Measurements from ENCODE around the gene SYNE1. TPM values are rescaled to one million over a fixed set of nuclear protein-coding genes. Genes with fewer than 3 reads are reported as not detected.

Gene SYNE1
- total and polyA plus RNA-seq, 4 donors, result 10.2 to 105 (median 24.5) TPM

DNA sequence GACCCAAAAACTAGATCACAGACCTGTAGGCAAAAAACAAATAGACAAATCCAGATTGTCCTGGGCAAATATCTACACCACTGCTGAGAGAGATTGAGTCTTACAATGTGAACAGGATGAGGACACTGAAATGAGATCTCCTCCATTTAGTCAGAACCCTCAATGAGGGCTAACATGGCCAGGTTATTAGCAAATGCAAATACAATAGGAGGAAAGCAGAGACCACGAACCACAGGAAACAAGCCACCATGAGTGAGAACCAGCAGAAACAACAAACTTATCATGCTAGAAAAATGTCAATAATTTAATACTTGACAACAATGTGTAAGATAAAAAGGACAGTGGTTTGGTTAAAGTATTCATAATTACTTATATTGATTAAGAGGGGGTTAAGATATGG, 162.8 kb downstream of the SYNE1 start (continued):
- TF ChIP-seq, protein P1, sequence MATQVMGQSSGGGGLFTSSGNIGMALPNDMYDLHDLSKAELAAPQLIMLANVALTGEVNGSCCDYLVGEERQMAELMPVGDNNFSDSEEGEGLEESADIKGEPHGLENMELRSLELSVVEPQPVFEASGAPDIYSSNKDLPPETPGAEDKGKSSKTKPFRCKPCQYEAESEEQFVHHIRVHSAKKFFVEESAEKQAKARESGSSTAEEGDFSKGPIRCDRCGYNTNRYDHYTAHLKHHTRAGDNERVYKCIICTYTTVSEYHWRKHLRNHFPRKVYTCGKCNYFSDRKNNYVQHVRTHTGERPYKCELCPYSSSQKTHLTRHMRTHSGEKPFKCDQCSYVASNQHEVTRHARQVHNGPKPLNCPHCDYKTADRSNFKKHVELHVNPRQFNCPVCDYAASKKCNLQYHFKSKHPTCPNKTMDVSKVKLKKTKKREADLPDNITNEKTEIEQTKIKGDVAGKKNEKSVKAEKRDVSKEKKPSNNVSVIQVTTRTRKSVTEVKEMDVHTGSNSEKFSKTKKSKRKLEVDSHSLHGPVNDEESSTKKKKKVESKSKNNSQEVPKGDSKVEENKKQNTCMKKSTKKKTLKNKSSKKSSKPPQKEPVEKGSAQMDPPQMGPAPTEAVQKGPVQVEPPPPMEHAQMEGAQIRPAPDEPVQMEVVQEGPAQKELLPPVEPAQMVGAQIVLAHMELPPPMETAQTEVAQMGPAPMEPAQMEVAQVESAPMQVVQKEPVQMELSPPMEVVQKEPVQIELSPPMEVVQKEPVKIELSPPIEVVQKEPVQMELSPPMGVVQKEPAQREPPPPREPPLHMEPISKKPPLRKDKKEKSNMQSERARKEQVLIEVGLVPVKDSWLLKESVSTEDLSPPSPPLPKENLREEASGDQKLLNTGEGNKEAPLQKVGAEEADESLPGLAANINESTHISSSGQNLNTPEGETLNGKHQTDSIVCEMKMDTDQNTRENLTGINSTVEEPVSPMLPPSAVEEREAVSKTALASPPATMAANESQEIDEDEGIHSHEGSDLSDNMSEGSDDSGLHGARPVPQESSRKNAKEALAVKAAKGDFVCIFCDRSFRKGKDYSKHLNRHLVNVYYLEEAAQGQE (IDR thresholded peaks at IDR 0.05), result no peak
- no peak for TF ChIP-seq EGR1 (IDR thresholded peaks at IDR 0.05; ENCODE audit: low read depth in 2 of 2)

DNA sequence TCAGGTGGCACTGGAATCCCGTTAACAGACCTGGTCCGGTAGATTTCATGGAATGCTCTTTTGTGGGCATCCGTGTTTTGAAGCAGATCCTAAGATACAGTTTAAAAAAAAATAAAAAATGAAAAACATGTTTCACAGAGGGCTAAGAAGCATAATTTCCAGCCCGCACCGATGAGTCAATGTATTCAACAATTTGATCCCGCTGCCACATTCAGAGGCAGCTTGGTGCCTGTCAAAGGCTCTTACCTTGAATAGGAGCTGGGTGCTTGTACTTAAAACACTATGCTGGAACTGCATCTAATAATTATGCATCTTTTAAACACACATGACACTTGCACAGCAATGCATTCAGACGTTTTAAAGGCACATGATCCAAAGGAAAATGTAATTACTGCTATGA, 164.8 kb downstream of the SYNE1 start:
- DNase-seq (ENCODE audit: low spot score), result no peak
- H3K4me1 ChIP-seq (ENCODE audit: control insufficient read depth in 4 of 4, insufficient read depth in 4 of 4, low read length in 3 of 4), result no peaks in the 10 kb centered on the region
- no peak overlapping the region for H3K27ac ChIP-seq (ENCODE audit: low read depth in 1 of 2, low read length in 2 of 2)
- H3K9me3 ChIP-seq (ENCODE audit: control insufficient read depth in 4 of 4, low read length in 3 of 4), result peaks cover 0 to 3% (median 0%) of the 10 kb centered on the region in 4 donors
- H3K9ac ChIP-seq (ENCODE audit: low read depth in 1 of 2, low read length in 2 of 2), result no peak overlapping the region
- H3K27me3 ChIP-seq (ENCODE audit: control insufficient read depth in 4 of 4, insufficient read depth in 4 of 4, low read length in 3 of 4), result peaks cover 0 to 3% (median 0%) of the 10 kb centered on the region in 4 donors
- 83% methylated on average over 7 of the region's 7 CpGs for whole genome bisulfite sequencing
- TF ChIP-seq EGR1 (IDR thresholded peaks at IDR 0.05; ENCODE audit: low read depth in 2 of 2) (no peak), TAF1 (conservative IDR thresholded peaks at IDR 0.05) (no peak), YY1 (IDR thresholded peaks at IDR 0.05) (no peak), NR2F2 (IDR thresholded peaks at IDR 0.05) (no peak)
- TF ChIP-seq, protein P1 (IDR thresholded peaks at IDR 0.05), result no peak
- no peak overlapping the region for H3K4me3 ChIP-seq (ENCODE audit: low read depth in 1 of 3, low read length in 3 of 3)
- H3K36me3 ChIP-seq (ENCODE audit: control insufficient read depth in 4 of 4, insufficient read depth in 3 of 4, low read depth in 1 of 4, low read length in 3 of 4), result no peaks in the 10 kb centered on the region

DNA sequence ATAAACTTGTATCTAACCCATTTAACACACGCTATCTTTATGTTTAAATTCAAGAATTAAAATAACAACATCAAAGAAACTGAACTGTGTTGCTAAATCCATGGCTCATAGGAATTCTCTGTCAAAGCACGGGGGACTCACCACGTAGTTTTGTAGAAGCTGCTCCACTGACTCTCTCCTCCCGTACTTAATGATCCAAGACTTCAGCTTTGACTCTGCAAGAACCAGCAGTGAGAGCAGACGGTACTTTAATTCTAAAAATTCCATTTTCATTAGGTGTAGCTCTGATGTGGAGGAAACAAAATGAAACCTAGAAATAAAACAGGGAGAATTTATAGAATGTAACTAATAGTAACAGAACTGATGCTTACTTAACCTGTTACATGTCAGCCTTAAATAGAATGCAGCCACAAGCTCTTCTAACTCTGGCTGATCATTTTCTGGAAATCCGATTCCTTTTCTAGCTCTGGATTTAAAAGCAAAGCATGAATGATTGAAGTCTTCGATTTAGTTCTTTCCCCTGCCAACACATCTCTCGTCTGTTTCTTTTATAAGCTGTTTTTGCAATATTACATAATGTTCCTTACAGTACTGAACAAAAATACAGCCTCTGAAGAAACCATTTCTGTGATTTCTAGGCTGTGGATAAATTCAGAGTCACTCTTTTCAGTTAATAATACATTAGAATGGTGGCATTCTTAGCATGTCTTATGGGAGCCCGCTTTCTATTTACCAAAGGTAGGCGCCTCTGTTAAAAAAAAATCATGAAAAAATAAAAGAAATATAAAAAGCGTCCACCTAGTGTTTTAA, 165.5 kb downstream of the SYNE1 start:
- no peak for TF ChIP-seq HNF4A (conservative IDR thresholded peaks at IDR 0.05)
- Histone ChIP-seq H3K27ac (ENCODE audit: low read depth in 1 of 2, low read length in 2 of 2) (no peak overlapping the region), H3K36me3 (ENCODE audit: control insufficient read depth in 4 of 4, insufficient read depth in 3 of 4, low read depth in 1 of 4, low read length in 3 of 4) (no peaks in the 10 kb centered on the region), H3K9ac (ENCODE audit: low read depth in 1 of 2, low read length in 2 of 2) (no peak overlapping the region), H3K4me1 (ENCODE audit: control insufficient read depth in 4 of 4, insufficient read depth in 4 of 4, low read length in 3 of 4) (no peaks in the 10 kb centered on the region), H3K27me3 (ENCODE audit: control insufficient read depth in 4 of 4, insufficient read depth in 4 of 4, low read length in 3 of 4) (peaks cover 0 to 3% (median 0%) of the 10 kb centered on the region in 4 donors), H3K9me3 (ENCODE audit: control insufficient read depth in 4 of 4, low read length in 3 of 4) (peaks cover 0 to 3% (median 0%) of the 10 kb centered on the region in 4 donors), H3K4me3 (ENCODE audit: low read depth in 1 of 3, low read length in 3 of 3) (no peak overlapping the region)
- DNase-seq (ENCODE audit: low spot score), result no peak
- 79% methylated on average over 11 of the region's 11 CpGs for WGBS

DNA sequence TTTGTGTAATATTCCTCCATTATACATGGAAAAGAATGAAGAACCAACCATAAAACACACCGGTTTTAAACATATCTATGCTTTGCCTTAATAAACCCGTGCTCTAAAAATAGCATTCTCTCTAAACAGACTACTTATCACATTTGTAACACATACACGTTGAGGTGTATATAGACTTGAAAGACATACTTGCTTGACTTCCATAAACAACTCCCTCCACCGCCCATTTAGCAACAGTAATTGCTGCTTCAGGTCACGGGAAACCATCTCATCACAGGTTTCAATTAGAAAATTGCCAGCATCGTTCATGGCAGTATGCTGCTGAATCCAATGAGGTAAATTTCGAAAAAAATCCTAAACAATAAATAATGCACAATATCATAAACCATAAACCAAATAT, 174.0 kb downstream of the SYNE1 start:
- H3K9ac ChIP-seq (ENCODE audit: low read depth in 1 of 2, low read length in 2 of 2), result no peak overlapping the region
- TF ChIP-seq GABPA (IDR thresholded peaks at IDR 0.05 in 1 of 2, conservative IDR thresholded peaks at IDR 0.05 in 1 of 2), result no peak
- no peak for TF ChIP-seq YY1 (IDR thresholded peaks at IDR 0.05)
- TF ChIP-seq FOXA2 (IDR thresholded peaks at IDR 0.05), result no peak
- no peak for TF ChIP-seq NR2F2 (IDR thresholded peaks at IDR 0.05)
- TF ChIP-seq, protein P2, sequence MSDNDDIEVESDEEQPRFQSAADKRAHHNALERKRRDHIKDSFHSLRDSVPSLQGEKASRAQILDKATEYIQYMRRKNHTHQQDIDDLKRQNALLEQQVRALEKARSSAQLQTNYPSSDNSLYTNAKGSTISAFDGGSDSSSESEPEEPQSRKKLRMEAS (IDR thresholded peaks at IDR 0.05), result no peak
- no peak for TF ChIP-seq FOXA1 (IDR thresholded peaks at IDR 0.05)
- TF ChIP-seq, protein P3, sequence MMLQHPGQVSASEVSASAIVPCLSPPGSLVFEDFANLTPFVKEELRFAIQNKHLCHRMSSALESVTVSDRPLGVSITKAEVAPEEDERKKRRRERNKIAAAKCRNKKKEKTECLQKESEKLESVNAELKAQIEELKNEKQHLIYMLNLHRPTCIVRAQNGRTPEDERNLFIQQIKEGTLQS (IDR thresholded peaks at IDR 0.05), result no peak
- no peak for TF ChIP-seq RXRA (IDR thresholded peaks at IDR 0.05)
- TF ChIP-seq, protein P4, sequence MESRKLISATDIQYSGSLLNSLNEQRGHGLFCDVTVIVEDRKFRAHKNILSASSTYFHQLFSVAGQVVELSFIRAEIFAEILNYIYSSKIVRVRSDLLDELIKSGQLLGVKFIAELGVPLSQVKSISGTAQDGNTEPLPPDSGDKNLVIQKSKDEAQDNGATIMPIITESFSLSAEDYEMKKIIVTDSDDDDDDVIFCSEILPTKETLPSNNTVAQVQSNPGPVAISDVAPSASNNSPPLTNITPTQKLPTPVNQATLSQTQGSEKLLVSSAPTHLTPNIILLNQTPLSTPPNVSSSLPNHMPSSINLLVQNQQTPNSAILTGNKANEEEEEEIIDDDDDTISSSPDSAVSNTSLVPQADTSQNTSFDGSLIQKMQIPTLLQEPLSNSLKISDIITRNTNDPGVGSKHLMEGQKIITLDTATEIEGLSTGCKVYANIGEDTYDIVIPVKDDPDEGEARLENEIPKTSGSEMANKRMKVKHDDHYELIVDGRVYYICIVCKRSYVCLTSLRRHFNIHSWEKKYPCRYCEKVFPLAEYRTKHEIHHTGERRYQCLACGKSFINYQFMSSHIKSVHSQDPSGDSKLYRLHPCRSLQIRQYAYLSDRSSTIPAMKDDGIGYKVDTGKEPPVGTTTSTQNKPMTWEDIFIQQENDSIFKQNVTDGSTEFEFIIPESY (IDR thresholded peaks at IDR 0.05), result no peak
- no peak overlapping the region for H3K4me3 ChIP-seq (ENCODE audit: low read depth in 1 of 3, low read length in 3 of 3)
- H3K27ac ChIP-seq (ENCODE audit: low read depth in 1 of 2, low read length in 2 of 2), result no peak overlapping the region
- H3K36me3 ChIP-seq (ENCODE audit: control insufficient read depth in 4 of 4, insufficient read depth in 3 of 4, low read depth in 1 of 4, low read length in 3 of 4), result no peaks in the 10 kb centered on the region
- H3K9me3 ChIP-seq (ENCODE audit: control insufficient read depth in 4 of 4, low read length in 3 of 4), result no peaks in the 10 kb centered on the region
- H3K4me1 ChIP-seq (ENCODE audit: control insufficient read depth in 4 of 4, insufficient read depth in 4 of 4, low read length in 3 of 4), result no peaks in the 10 kb centered on the region
- peaks cover 0 to 3% (median 0%) of the 10 kb centered on the region in 4 donors for H3K27me3 ChIP-seq (ENCODE audit: control insufficient read depth in 4 of 4, insufficient read depth in 4 of 4, low read length in 3 of 4)
- DNase-seq (ENCODE audit: low spot score), result no peak
- WGBS, result 78% methylated on average over 7 of the region's 7 CpGs
